Esophagus (tissue), 2 donors: Measurements from ENCODE around the gene ACTL8. TPM values are rescaled to one million over a fixed set of nuclear protein-coding genes. Genes with fewer than 3 reads are reported as not detected.

Experiments used
- H3K27ac ChIP-seq, 2 donors: one replicate each; pipeline ENCODE4 v1.5.1; 2013; ENCODE audit warnings: low read depth in 2 of 2, mild to moderate bottlenecking in 2 of 2, inconsistent platforms in 1 of 2, low read length in 1 of 2, moderate library complexity in 1 of 2
- H3K27me3 ChIP-seq, 2 donors: one replicate each; pipeline ENCODE4 v1.6.1; 2013; ENCODE audit warnings: low read length in 2 of 2, control low read depth in 1 of 2, mild to moderate bottlenecking in 1 of 2; ENCODE audit not compliant: insufficient read depth in 2 of 2, control insufficient read depth in 1 of 2
- H3K36me3 ChIP-seq, 2 donors: one replicate each; pipeline ENCODE4 v1.6.1; 2013; ENCODE audit warnings: low read length in 1 of 2; ENCODE audit not compliant: control insufficient read depth in 2 of 2, insufficient read depth in 2 of 2
- H3K4me1 ChIP-seq, 2 donors: one replicate each; pipeline ENCODE4 v1.6.1; 2013; ENCODE audit warnings: low read length in 1 of 2; ENCODE audit not compliant: control insufficient read depth in 2 of 2, insufficient read depth in 2 of 2
- H3K4me3 ChIP-seq, 2 donors: one replicate each; pipeline ENCODE4 v1.5.1; 2013; ENCODE audit warnings: low read length in 2 of 2, mild to moderate bottlenecking in 2 of 2, low read depth in 1 of 2, moderate library complexity in 1 of 2
- H3K9me3 ChIP-seq, 2 donors: one replicate each; pipeline ENCODE4 v1.6.1; 2013; ENCODE audit warnings: mild to moderate bottlenecking in 2 of 2, low read depth in 1 of 2, low read length in 1 of 2, moderate library complexity in 1 of 2; ENCODE audit not compliant: control insufficient read depth in 2 of 2, insufficient read depth in 1 of 2
- WGBS, 2 donors: extraction: QIAGEN DNeasy Blood & Tissue Kit; methylation state at CpG; one replicate each; pipeline ENCODE4 v1.1.7; 2013; 5-methylcytosine and 5-hydroxymethylcytosine counted together
- polyA plus RNA-seq, 2 donors: library from polyadenylated mRNA; stranded (reverse); fragments of 200-250 nt; gene quantifications; one replicate each; pipeline ENCODE4 v1.2.3, GENCODE V29; 2013
- donor health status: healthy with polysubstance abuse.
- donor health status: Bipolar disorder and iron deficiency.

The ACTL8 gene
- polyA plus RNA-seq, 2 donors: 0.12 TPM; not detected in 1

DNA sequence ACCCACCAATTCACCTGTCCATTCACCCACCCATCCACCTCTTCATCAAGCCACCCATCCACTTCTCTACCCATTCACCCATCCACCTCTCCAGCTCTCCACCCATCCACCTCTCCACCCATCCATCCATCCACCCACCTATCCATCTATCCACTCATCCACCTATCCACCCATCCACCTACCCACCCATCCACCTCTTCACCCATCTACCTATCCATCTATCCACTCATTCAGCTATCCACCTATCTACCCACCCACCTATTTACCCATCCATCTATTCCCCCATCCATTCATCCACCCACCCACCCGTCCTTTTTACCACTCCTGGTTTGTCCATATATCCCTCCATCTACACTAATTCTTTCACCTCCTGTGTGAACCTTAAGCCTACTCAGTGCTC is 105.7 kb downstream of the ACTL8 start:
- Histone ChIP-seq H3K27me3 (no peaks in the 10 kb centered on the region), H3K27ac (no peak overlapping the region), H3K4me1 (no peaks in the 10 kb centered on the region), H3K36me3 (no peaks in the 10 kb centered on the region), H3K9me3 (no peaks in the 10 kb centered on the region), H3K4me3 (no peak overlapping the region)
- 75 to 76% methylated on average over 1 of the region's 1 CpG for WGBS, 2 donors

DNA sequence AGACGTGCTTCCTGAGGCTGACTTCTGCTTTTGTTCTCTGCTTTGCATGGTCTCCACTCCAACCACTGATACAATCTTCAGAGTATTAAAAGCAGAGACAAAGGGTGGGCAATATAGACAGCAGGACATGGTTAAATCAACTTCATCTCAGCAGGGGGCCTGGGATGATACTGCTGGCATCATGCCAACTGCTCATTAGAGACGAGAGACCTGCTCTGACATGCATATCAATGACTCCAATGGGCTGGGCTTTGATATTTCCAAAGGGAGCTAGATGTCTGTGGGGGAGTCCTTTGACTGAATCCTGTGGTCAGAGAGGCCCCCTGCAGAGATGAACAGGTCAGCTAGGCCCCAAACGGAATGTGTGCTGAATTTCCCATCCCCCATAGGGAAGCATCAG is 106.6 kb downstream of the ACTL8 start:
- 22 to 24% methylated on average over 3 of the region's 3 CpGs for WGBS, 2 donors
- Histone ChIP-seq H3K4me3 (no peak overlapping the region), H3K27me3 (no peaks in the 10 kb centered on the region), H3K36me3 (no peaks in the 10 kb centered on the region), H3K9me3 (no peaks in the 10 kb centered on the region), H3K4me1 (no peaks in the 10 kb centered on the region), H3K27ac (no peak overlapping the region)

DNA sequence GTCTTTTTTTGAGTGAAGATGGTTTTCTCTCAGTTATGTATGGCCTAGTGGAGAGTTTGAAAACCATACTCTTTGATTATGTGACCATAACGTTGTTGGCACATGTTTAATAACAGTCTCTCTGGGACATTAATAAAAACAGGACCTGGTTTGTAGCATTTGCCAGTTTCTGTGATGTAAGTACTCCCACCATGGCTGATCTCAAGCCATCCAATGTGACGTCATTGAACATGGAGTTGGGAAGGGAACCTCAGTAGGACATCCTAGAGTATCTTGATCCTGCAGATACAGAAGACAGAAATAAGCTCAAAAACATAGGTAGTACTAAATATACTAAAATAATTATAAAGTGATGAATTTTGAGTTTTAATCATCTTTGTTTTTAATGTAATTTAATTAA is 107.0 kb downstream of the ACTL8 start:
- 53 to 59% methylated on average over 2 of the region's 2 CpGs for WGBS, 2 donors
- Histone ChIP-seq H3K9me3 (no peaks in the 10 kb centered on the region), H3K4me1 (no peaks in the 10 kb centered on the region), H3K36me3 (no peaks in the 10 kb centered on the region), H3K4me3 (no peak overlapping the region), H3K27me3 (no peaks in the 10 kb centered on the region), H3K27ac (no peak overlapping the region)

DNA sequence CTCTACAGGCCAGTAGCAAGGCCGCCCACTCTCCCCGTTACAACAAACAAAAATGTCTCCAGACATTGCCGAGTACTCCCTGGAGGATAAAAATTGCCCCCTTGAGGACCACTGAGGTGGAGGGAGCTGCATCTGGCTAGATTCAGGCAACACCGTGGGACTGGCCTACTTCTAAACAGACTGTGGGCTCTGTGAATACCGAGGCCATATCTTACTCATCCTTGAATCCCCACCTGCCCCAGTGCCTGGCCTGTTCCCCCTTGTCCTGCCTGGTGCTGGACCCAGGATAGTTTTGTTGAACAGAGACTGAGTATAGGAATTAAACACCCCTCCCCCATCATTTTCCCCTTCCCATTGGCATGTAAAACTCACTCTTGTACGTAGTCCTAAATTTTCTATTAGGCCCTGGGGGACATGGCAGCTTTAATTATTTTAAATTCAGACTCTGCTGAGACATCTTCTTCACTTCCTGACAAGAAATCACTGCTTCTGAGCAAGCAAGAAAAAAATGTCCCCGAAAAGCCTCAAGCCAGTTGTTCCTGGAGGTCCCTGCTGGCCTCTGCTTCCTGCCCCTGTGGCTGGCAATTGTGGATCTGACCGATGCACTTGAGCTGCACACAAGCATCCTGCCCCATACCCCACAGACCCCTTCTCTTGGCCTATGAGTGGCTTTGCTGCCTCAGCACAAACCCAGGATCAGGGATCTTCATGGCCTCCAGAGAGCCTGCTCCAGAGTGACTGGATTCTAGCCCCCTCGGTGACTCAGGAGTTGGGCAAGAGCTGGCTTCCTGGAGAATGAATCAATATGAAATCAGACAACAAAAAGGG is 111.0 kb downstream of the ACTL8 start:
- Histone ChIP-seq H3K4me3 (no peak overlapping the region), H3K27ac (no peak overlapping the region), H3K9me3 (no peaks in the 10 kb centered on the region), H3K4me1 (no peaks in the 10 kb centered on the region), H3K36me3 (no peaks in the 10 kb centered on the region), H3K27me3 (no peaks in the 10 kb centered on the region)
- 65 to 67% methylated on average over 9 of the region's 9 CpGs for WGBS, 2 donors

DNA sequence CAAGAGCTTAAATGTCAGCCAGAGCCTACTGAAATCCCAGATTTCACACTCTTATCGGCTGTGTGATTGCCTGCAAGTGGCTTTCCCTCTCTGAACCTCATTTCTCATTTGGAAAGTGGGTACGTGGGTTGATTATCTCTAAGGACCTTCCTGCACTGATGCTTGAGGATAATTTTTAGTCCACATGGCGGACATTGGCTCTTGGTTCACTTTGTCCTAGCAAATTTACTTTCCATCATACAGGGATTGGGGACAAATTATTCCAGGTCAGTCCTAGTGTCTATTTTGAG is 111.6 kb downstream of the ACTL8 start:
- WGBS, 2 donors: 85 to 86% methylated on average over 3 of the region's 3 CpGs
- H3K4me1 ChIP-seq: no peaks in the 10 kb centered on the region

DNA sequence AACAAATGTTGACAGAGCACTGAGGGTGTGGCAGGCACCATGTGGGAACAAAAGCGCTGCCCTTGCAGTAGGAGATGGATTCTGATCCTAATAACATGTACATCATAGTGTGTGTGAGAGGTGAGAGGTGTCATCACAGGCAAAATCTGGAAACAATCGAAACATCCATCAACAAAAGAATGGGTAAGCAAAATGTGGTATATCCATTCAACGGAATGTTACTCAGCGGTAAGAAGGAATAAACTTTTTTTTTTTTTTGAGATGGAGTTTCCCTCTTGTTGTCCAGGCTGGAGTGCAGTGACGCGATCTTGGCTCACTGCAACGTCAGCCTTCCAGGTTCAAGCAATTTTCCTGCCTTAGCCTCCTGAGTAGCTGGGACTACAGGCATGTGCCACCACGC is 112.3 kb downstream of the ACTL8 start:
- Histone ChIP-seq H3K27ac (no peak overlapping the region), H3K4me1 (no peaks in the 10 kb centered on the region), H3K9me3 (no peaks in the 10 kb centered on the region), H3K4me3 (no peak overlapping the region), H3K36me3 (no peaks in the 10 kb centered on the region), H3K27me3 (no peaks in the 10 kb centered on the region)
- WGBS, 2 donors: 93 to 95% methylated on average over 8 of the region's 8 CpGs

More for the DNA sequence above, 111.6 kb downstream of the ACTL8 start:
- Histone ChIP-seq H3K36me3 (no peaks in the 10 kb centered on the region), H3K27me3 (no peaks in the 10 kb centered on the region), H3K27ac (no peak overlapping the region), H3K4me3 (no peak overlapping the region), H3K9me3 (no peaks in the 10 kb centered on the region)

DNA sequence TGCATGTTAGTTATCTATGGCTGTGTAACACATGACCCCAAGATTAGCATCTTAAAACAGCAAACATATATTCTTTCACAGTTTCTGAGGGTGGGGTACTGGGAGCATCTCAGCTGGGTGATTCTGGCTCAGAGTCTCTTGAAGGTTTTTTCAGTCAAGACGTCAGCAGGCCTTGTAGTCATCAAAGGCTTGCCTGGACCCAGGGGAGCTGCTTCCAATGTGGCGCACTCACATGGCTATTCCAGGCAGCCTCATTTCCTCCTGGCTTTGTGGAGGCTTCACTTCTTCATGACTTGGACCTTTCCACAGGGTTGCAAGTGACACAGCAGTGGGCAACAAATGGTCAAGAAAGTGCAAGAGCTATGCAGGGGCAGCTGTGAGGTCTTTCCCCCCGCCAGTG is 114.7 kb downstream of the ACTL8 start:
- 64 to 66% methylated on average over 3 of the region's 3 CpGs for WGBS, 2 donors

DNA sequence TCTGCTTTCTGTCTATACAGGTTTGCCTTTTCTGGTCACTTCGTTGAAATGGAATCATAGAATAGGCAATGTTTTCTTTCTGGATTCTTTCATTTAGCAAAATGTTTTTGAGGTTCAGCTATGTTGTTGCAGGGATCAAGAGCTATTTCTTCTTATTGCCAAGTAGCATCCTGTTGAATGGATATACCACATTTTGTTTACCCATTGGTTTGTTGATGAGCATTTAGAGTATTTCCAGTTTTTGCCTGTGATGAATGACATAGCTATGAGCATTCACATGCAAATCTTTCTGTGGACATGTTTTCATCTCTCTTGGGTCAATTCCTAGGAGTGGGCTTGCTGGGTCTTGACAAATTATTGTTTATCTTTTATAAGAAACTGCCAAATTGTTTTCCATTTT is 115.5 kb downstream of the ACTL8 start:
- H3K4me3 ChIP-seq: no peak overlapping the region
- H3K9me3 ChIP-seq: no peaks in the 10 kb centered on the region
- H3K27me3 ChIP-seq: no peaks in the 10 kb centered on the region
- 86 to 97% methylated on average over 1 of the region's 1 CpG for WGBS, 2 donors
- no peaks in the 10 kb centered on the region for H3K36me3 ChIP-seq
- no peaks in the 10 kb centered on the region for H3K4me1 ChIP-seq
- H3K27ac ChIP-seq: no peak overlapping the region

More for the DNA sequence above, 114.7 kb downstream of the ACTL8 start:
- H3K36me3 ChIP-seq: no peaks in the 10 kb centered on the region
- no peaks in the 10 kb centered on the region for H3K27me3 ChIP-seq
- no peaks in the 10 kb centered on the region for H3K4me1 ChIP-seq
- H3K27ac ChIP-seq: no peak overlapping the region
- H3K9me3 ChIP-seq: no peaks in the 10 kb centered on the region
- no peak overlapping the region for H3K4me3 ChIP-seq

DNA sequence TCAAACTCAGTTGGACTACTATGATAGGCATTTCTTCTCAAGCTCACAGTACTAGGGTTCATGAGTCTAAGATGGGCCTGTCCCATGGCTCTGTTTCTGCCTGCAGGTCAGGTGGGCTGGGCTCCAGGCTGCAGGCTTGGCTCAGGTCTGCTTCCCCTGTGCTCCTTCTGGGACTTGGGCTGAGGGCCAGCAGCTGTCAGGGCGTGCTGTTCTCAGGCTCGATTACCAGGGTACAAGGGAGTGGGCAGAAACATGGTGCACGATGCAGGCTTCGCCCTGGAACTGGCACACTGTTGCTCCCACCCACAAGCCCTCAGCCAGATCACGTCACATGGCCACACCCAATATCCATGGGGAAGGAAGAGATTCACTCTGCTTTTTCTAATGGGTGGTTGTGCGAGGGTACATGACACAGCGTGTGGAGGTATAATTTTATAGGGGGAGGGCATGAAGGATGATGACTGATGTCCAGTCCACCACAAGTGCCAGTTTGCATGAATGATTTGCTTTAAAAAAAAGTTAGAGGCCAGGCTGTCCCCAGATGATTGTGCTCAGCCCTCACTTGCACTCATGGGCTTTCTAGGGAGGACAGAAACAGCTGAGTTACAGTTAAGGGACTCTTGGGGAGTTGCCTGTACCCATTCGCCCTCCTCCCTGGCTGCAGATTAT is 118.0 kb downstream of the ACTL8 start:
- Histone ChIP-seq H3K27me3 (no peaks in the 10 kb centered on the region), H3K4me3 (no peak overlapping the region), H3K4me1 (no peaks in the 10 kb centered on the region), H3K36me3 (no peaks in the 10 kb centered on the region), H3K9me3 (no peaks in the 10 kb centered on the region), H3K27ac (no peak overlapping the region)
- WGBS, 2 donors: 52 to 61% methylated on average over 8 of the region's 8 CpGs

DNA sequence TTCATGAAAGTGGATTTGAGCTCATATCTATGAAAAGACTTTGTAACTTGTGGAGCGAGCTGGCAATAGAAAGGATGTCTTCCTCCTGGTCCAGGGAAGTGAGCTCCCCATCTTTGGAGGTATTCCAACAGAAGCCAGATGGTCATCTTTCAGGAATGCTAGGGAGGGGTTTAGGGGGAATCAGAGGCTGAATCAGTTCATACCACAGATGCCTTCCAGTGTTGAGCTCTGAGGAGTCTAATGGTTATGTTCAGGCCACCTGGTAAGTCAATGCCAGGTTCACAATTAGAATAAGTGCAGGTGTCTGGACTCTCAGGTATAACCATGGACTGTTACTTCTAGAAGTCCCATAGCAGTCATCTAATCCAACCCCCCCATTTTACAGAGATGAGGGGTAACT is 119.1 kb downstream of the ACTL8 start:
- Histone ChIP-seq H3K27ac (no peak overlapping the region), H3K9me3 (no peaks in the 10 kb centered on the region), H3K4me1 (no peaks in the 10 kb centered on the region), H3K27me3 (no peaks in the 10 kb centered on the region), H3K4me3 (no peak overlapping the region), H3K36me3 (no peaks in the 10 kb centered on the region)
- 65 to 76% methylated on average over 1 of the region's 1 CpG for WGBS, 2 donors
